ENCODE data around the gene CARHSP1.

- TF ChIP-seq, protein P1, sequence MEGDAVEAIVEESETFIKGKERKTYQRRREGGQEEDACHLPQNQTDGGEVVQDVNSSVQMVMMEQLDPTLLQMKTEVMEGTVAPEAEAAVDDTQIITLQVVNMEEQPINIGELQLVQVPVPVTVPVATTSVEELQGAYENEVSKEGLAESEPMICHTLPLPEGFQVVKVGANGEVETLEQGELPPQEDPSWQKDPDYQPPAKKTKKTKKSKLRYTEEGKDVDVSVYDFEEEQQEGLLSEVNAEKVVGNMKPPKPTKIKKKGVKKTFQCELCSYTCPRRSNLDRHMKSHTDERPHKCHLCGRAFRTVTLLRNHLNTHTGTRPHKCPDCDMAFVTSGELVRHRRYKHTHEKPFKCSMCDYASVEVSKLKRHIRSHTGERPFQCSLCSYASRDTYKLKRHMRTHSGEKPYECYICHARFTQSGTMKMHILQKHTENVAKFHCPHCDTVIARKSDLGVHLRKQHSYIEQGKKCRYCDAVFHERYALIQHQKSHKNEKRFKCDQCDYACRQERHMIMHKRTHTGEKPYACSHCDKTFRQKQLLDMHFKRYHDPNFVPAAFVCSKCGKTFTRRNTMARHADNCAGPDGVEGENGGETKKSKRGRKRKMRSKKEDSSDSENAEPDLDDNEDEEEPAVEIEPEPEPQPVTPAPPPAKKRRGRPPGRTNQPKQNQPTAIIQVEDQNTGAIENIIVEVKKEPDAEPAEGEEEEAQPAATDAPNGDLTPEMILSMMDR (IDR thresholded peaks at IDR 0.05; ENCODE audit: insufficient read depth, low read depth, low read length): no peak
- TF ChIP-seq EZH2 (IDR thresholded peaks at IDR 0.05; ENCODE audit: insufficient read depth, low read length): no peak
Measured at GRCh38 chr16:8893426-8893825, 24.6 kb upstream of the CARHSP1 start.
